Measurements from ENCODE around the gene NYAP1.
A peak's percentile ranks its signal among the peaks of the same experiment; 100 is the strongest.
"Not testable (repeated sequence)": the region's sequence is repeated elsewhere in the genome, so short reads cannot be mapped to it uniquely, and the experiment has no call there.

Gene NYAP1

DNA sequence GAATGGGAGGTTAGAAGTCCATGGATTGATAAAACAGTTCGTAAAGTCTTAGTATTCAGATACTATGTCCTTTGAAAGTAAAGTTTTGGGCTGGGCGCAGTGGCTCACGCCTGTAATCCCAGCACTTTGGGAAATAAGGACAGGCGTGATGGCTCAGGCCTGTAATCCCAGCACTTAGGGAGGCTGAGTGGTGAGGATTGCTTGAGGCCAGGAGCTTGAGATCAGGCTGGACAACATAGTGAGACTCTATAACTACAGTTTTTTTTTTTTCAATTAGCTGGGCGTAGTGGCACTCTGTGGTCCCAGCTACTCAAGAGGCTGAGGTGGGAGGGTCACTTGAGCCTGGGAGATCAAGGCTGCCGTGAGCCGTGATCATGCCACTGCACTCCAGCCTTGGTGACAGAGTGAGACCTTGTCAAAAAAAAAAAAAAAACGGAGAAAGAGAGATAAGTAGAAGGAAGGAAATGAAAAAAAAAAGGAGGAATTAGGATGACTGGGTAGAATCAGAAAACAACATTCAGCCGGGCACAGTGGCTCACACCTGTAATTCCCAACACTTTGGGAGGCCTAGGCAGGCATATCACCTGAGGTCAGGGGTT is 29.6 kb downstream of the NYAP1 start:
- Histone ChIP-seq H3K27me3 (replicated peaks; ENCODE audit: control insufficient read depth, insufficient read depth, low read length, poor library complexity, severe bottlenecking) (no peaks in the 10 kb centered on the region), H3K27ac (ENCODE audit: insufficient read depth, low read length, poor library complexity, severe bottlenecking) (no peak overlapping the region), H3K4me1 (ENCODE audit: control insufficient read depth, insufficient read depth, low read length, poor library complexity, severe bottlenecking) (peaks cover 22% of the 10 kb centered on the region), H3K9me3 (ENCODE audit: control insufficient read depth, low read length) (no peaks in the 10 kb centered on the region), H3K4me3 (ENCODE audit: insufficient read depth, low read depth, low read length, poor library complexity, severe bottlenecking) (no peak overlapping the region), H3K36me3 (ENCODE audit: control insufficient read depth, insufficient read depth, low read length) (no peaks in the 10 kb centered on the region)
- DNase-seq = no peak

DNA sequence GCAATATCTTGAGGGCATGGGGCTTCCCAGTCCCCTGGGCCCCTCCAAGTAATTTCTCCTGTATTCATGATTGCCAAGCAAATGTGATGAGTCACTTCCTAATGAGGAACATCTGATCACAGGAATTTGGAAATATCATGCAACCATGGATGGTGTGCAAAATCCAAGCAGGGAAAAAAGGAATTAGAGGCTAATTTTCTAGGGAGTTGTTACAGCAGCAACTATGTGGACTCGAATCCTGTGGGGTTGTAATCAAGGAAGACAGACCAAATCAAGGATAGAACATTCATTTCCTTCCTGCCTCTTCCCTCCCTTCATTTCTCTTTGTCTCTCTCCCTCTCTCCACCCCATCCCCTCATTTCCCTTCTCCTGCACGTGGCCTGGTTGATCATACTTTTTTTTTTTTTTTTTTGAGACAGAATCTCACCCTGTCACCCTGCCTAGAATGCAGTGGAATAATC is 31.4 kb downstream of the NYAP1 start:
- Histone ChIP-seq H3K4me1 (ENCODE audit: control insufficient read depth, insufficient read depth, low read length, poor library complexity, severe bottlenecking) (peaks cover 22% of the 10 kb centered on the region), H3K27me3 (replicated peaks; ENCODE audit: control insufficient read depth, insufficient read depth, low read length, poor library complexity, severe bottlenecking) (no peaks in the 10 kb centered on the region), H3K27ac (ENCODE audit: insufficient read depth, low read length, poor library complexity, severe bottlenecking) (no peak overlapping the region), H3K9me3 (ENCODE audit: control insufficient read depth, low read length) (no peaks in the 10 kb centered on the region), H3K36me3 (ENCODE audit: control insufficient read depth, insufficient read depth, low read length) (no peaks in the 10 kb centered on the region), H3K4me3 (ENCODE audit: insufficient read depth, low read depth, low read length, poor library complexity, severe bottlenecking) (no peak overlapping the region)
- DNase-seq = no peak

DNA sequence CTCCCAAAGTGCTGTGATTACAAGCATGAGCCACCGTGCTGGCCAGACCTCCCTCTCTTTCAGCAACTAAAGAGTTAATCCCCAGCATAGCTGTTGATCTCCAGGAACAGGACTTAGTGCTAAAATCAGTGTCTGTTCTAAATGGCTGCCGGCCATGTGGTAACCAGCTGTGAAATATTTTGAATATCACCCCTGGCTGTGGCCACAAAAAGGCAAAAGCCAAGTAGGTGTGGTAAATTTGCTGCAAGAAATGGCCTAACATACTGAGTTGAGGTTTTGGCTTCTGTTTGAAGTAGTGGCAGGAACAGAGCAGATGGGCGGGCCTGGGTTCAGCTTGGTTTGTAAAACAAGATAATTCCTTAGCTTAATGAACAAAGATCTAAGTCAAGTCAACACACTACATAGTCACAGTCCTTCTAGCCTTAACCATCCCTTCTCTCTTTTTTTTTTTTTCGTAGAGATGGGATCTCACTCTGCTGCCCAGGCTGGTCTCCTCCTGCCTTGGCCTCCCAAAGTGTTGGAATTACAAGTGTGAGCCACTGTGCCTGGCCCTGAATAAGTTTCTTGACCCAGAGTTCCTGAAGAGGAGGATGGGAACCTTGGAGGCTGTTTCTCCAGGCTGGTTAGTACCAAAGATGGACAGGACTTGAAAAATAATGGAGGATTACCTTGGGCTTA is 32.5 kb downstream of the NYAP1 start:
- DNase-seq = peak; percentile 12 to 43 (median 29)
- H3K4me3 ChIP-seq (ENCODE audit: insufficient read depth, low read depth, low read length, poor library complexity, severe bottlenecking) = no peak overlapping the region

DNA sequence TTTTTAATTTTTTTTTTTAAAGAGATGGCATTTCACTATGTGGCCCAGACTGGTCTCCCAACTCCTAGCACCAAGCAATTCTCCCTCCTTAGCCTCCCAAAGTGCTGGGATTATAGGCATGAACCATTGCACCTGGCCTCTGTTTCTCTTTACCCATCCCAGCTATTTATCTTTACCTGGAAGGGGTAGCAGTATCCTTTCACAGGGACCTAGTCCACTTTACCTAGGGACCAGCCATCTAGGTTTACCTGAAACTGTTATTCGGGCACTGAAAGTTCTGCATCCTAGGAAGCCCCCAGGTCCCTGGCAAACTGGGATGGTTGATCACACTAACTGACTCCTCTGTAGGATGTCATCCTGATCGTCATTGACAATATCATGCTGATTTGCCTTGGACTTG is 33.6 kb downstream of the NYAP1 start:
- DNase-seq = no peak
- no peak overlapping the region for H3K4me3 ChIP-seq (ENCODE audit: insufficient read depth, low read depth, low read length, poor library complexity, severe bottlenecking)
- no peaks in the 10 kb centered on the region for H3K27me3 ChIP-seq (replicated peaks; ENCODE audit: control insufficient read depth, insufficient read depth, low read length, poor library complexity, severe bottlenecking)
- H3K27ac ChIP-seq (ENCODE audit: insufficient read depth, low read length, poor library complexity, severe bottlenecking) = no peak overlapping the region
- peaks cover 22% of the 10 kb centered on the region for H3K4me1 ChIP-seq (ENCODE audit: control insufficient read depth, insufficient read depth, low read length, poor library complexity, severe bottlenecking)
- no peaks in the 10 kb centered on the region for H3K9me3 ChIP-seq (ENCODE audit: control insufficient read depth, low read length)
- H3K36me3 ChIP-seq (ENCODE audit: control insufficient read depth, insufficient read depth, low read length) = no peaks in the 10 kb centered on the region

More for the DNA sequence above, 32.5 kb downstream of the NYAP1 start:
- H3K9me3 ChIP-seq (ENCODE audit: control insufficient read depth, low read length) = no peaks in the 10 kb centered on the region
- H3K27ac ChIP-seq (ENCODE audit: insufficient read depth, low read length, poor library complexity, severe bottlenecking) = peak overlapping the region; percentile 6
- H3K27me3 ChIP-seq (replicated peaks; ENCODE audit: control insufficient read depth, insufficient read depth, low read length, poor library complexity, severe bottlenecking) = no peaks in the 10 kb centered on the region
- H3K36me3 ChIP-seq (ENCODE audit: control insufficient read depth, insufficient read depth, low read length) = no peaks in the 10 kb centered on the region
- H3K4me1 ChIP-seq (ENCODE audit: control insufficient read depth, insufficient read depth, low read length, poor library complexity, severe bottlenecking) = peaks cover 22% of the 10 kb centered on the region

DNA sequence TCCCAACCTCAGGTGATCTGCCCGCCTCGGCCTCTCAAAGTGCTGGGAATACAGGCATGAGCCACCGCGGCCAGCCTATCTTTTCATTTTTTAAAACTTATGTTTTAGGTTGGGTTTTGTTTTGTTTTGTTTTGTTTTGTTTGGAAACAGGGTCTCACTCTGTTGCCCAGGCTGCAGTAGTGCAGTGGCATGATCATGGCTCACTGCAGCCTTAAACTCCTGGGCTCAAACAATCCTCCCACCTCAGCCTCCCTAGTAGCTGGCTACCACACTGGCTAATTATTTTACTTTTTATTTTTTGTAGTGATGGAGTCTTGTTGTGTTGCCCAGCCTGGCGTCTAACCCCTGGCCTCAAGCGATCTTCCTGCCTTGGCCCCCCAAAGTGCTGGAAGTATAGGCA is 35.9 kb downstream of the NYAP1 start:
- no peak overlapping the region for H3K4me3 ChIP-seq (ENCODE audit: insufficient read depth, low read depth, low read length, poor library complexity, severe bottlenecking)
- H3K4me1 ChIP-seq (ENCODE audit: control insufficient read depth, insufficient read depth, low read length, poor library complexity, severe bottlenecking) = peaks cover 22% of the 10 kb centered on the region
- no peaks in the 10 kb centered on the region for H3K36me3 ChIP-seq (ENCODE audit: control insufficient read depth, insufficient read depth, low read length)
- H3K27me3 ChIP-seq (replicated peaks; ENCODE audit: control insufficient read depth, insufficient read depth, low read length, poor library complexity, severe bottlenecking) = no peaks in the 10 kb centered on the region
- H3K9me3 ChIP-seq (ENCODE audit: control insufficient read depth, low read length) = no peaks in the 10 kb centered on the region
- DNase-seq = no peak
- no peak overlapping the region for H3K27ac ChIP-seq (ENCODE audit: insufficient read depth, low read length, poor library complexity, severe bottlenecking)

DNA sequence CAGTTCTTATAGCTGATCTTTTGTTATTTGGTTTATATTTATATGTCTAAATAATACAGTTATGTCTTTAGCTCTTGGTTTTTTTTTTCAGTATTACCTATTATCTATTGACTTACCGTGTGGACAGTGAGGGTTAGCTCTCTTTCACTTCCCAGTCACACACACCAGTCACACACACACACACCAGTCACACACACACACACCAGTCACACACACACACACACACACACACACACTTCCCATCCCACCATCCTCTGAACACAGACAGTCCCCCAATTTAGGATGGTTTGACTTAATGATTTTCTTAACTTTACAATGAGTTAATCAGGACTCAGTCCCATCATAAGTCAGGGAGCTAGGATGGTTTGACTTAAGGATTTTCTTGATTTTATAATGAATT is 36.4 kb downstream of the NYAP1 start:
- Histone ChIP-seq H3K4me3 (ENCODE audit: insufficient read depth, low read depth, low read length, poor library complexity, severe bottlenecking) (no peak overlapping the region), H3K9me3 (ENCODE audit: control insufficient read depth, low read length) (no peaks in the 10 kb centered on the region), H3K36me3 (ENCODE audit: control insufficient read depth, insufficient read depth, low read length) (no peaks in the 10 kb centered on the region), H3K27ac (ENCODE audit: insufficient read depth, low read length, poor library complexity, severe bottlenecking) (no peak overlapping the region), H3K4me1 (ENCODE audit: control insufficient read depth, insufficient read depth, low read length, poor library complexity, severe bottlenecking) (peaks cover 18% of the 10 kb centered on the region), H3K27me3 (replicated peaks; ENCODE audit: control insufficient read depth, insufficient read depth, low read length, poor library complexity, severe bottlenecking) (no peaks in the 10 kb centered on the region)
- no peak for DNase-seq

DNA sequence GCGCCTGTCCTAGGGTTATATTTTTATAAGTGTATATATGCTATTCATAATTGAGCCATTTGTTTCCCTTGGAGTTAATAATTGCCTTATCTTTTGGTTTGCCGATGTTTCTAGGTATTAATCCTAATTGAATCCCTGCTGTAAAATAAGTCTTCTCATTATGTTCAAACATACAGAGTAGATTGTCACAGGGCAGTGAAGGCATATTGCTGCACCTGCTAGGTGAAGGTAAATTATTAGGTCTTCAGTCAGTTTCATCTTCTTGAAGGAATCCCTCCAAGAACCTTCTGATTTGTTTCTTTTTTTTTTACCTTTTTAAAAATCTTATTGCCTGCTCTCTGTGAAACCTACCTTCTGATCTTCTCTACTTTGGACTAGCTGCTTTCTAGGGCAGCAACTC is 37.3 kb downstream of the NYAP1 start:
- no peaks in the 10 kb centered on the region for H3K27me3 ChIP-seq (replicated peaks; ENCODE audit: control insufficient read depth, insufficient read depth, low read length, poor library complexity, severe bottlenecking)
- H3K9me3 ChIP-seq (ENCODE audit: control insufficient read depth, low read length) = no peaks in the 10 kb centered on the region
- no peak overlapping the region for H3K4me3 ChIP-seq (ENCODE audit: insufficient read depth, low read depth, low read length, poor library complexity, severe bottlenecking)
- H3K27ac ChIP-seq (ENCODE audit: insufficient read depth, low read length, poor library complexity, severe bottlenecking) = no peak overlapping the region
- no peak for DNase-seq
- no peaks in the 10 kb centered on the region for H3K36me3 ChIP-seq (ENCODE audit: control insufficient read depth, insufficient read depth, low read length)
- H3K4me1 ChIP-seq (ENCODE audit: control insufficient read depth, insufficient read depth, low read length, poor library complexity, severe bottlenecking) = peaks cover 9% of the 10 kb centered on the region

DNA sequence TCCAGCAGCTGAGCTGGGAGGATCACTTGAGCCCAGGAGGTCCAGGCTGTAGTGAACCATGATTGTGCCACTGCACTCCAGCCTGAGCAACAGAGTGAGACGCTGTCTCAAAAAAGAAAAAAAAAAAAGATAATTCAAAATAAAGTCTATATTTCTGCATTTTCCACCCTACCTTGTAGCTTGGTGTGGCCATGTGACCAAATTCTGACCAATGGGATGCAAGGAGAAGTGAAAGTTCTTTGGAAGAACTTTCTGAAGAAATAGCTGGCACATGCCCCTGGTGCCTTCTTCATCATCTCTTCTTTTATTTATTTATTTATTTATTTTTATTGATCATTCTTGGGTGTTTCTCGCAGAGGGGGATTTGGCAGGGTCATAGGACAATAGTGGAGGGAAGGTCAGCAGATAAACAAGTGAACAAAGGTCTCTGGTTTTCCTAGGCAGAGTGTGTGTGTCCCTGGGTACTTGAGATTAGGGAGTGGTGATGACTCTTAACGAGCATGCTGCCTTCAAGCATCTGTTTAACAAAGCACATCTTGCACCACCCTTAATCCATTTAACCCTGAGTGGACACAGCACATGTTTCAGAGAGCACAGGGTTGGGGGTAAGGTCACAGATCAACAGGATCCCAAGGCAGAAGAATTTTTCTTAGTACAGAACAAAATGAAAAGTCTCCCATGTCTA is 38.3 kb downstream of the NYAP1 start:
- not testable (repeated sequence) for H3K4me3 ChIP-seq (ENCODE audit: insufficient read depth, low read depth, low read length, poor library complexity, severe bottlenecking); H3K4me1 ChIP-seq (ENCODE audit: control insufficient read depth, insufficient read depth, low read length, poor library complexity, severe bottlenecking); H3K36me3 ChIP-seq (ENCODE audit: control insufficient read depth, insufficient read depth, low read length); DNase-seq; H3K27ac ChIP-seq (ENCODE audit: insufficient read depth, low read length, poor library complexity, severe bottlenecking); H3K27me3 ChIP-seq (replicated peaks; ENCODE audit: control insufficient read depth, insufficient read depth, low read length, poor library complexity, severe bottlenecking); H3K9me3 ChIP-seq (ENCODE audit: control insufficient read depth, low read length)

DNA sequence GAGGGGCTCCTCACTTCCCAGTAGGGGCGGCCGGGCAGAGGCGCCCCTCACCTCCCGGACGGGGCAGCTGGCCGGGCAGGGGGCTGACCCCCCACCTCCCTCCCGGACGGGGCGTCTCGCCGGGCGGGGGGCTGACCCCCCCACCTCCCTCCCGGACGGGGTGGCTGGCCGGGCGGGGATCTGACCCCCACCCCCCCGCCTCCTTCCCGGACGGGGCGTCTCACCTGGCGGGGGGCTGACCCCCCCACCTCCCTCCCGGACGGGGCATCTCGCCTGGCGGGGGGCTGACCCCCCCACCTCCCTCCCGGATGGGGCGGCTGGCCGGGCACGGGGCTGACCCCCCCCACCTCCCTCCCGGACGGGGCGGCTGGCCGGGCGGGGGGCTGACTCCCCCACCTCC is 39.5 kb downstream of the NYAP1 start:
- not testable (repeated sequence) for H3K4me1 ChIP-seq (ENCODE audit: control insufficient read depth, insufficient read depth, low read length, poor library complexity, severe bottlenecking); H3K27ac ChIP-seq (ENCODE audit: insufficient read depth, low read length, poor library complexity, severe bottlenecking); H3K27me3 ChIP-seq (replicated peaks; ENCODE audit: control insufficient read depth, insufficient read depth, low read length, poor library complexity, severe bottlenecking); H3K9me3 ChIP-seq (ENCODE audit: control insufficient read depth, low read length); H3K4me3 ChIP-seq (ENCODE audit: insufficient read depth, low read depth, low read length, poor library complexity, severe bottlenecking); DNase-seq; H3K36me3 ChIP-seq (ENCODE audit: control insufficient read depth, insufficient read depth, low read length)

Data from effector memory CD4-positive, alpha-beta T cell (primary cell).